Osteocyte (in vitro differentiated cells): ENCODE results near the gene CYREN. TPM values are rescaled to one million over a fixed set of nuclear protein-coding genes. Genes with fewer than 3 reads are reported as not detected.

ENCODE experiments used
- DNase-seq: peaks from one replicate; pipeline ENCODE4 v3.0.0; 2021; ENCODE audit warnings: mixed read lengths; ENCODE audit not compliant: unreplicated experiment; ENCODE audit errors: extremely low spot score
- H3K27ac Mint-ChIP-seq: one replicate; pipeline ENCODE4 v1.8.0; 2021; ENCODE audit warnings: mild to moderate bottlenecking, mixed read lengths; ENCODE audit not compliant: unreplicated experiment
- H3K27me3 Mint-ChIP-seq: one replicate; pipeline ENCODE4 v1.8.0; 2021; ENCODE audit warnings: mixed read lengths; ENCODE audit not compliant: unreplicated experiment
- H3K36me3 Mint-ChIP-seq: one replicate; pipeline ENCODE4 v1.8.0; 2021; ENCODE audit warnings: mixed read lengths; ENCODE audit not compliant: unreplicated experiment
- H3K4me1 Mint-ChIP-seq: one replicate; pipeline ENCODE4 v1.8.0; 2021; ENCODE audit warnings: mixed read lengths; ENCODE audit not compliant: unreplicated experiment
- H3K4me3 Mint-ChIP-seq: one replicate; pipeline ENCODE4 v1.8.0; 2021; ENCODE audit warnings: mild to moderate bottlenecking, moderate library complexity, mixed read lengths; ENCODE audit not compliant: unreplicated experiment
- H3K9me3 Mint-ChIP-seq: one replicate; pipeline ENCODE4 v1.8.0; 2021; ENCODE audit warnings: mixed read lengths; ENCODE audit not compliant: unreplicated experiment
- CTCF ChIP-seq: fragments of 200-600 bp; sonication (generic); IDR thresholded peaks from 2 replicates; pipeline ENCODE4 v1.5.0; 2021; ENCODE audit warnings: antibody characterized with exemption, mild to moderate bottlenecking, moderate library complexity
- total RNA-seq: library from RNA; stranded (reverse); gene quantifications from 2 replicates; pipeline ENCODE4 v1.2.1, GENCODE V29; 2021

Gene CYREN
- total RNA-seq, 1 donor from 2014 or later, result 38.6 TPM

- H3K36me3 Mint-ChIP-seq, result peaks cover 32% of the 10 kb centered on the region
- no peak for TF ChIP-seq CTCF
- DNase-seq, result no peak
- H3K27me3 Mint-ChIP-seq, result no peaks in the 10 kb centered on the region
- H3K4me3 Mint-ChIP-seq, result no peak overlapping the region
- no peaks in the 10 kb centered on the region for H3K9me3 Mint-ChIP-seq
- no peak overlapping the region for H3K27ac Mint-ChIP-seq
- peaks cover 2% of the 10 kb centered on the region for H3K4me1 Mint-ChIP-seq
Measured at GRCh38 chr7:135204341-135204749, 33.8 kb upstream of the CYREN start.

- Mint-ChIP-seq H3K36me3 (peaks cover 43% of the 10 kb centered on the region), H3K9me3 (no peaks in the 10 kb centered on the region), H3K27me3 (no peaks in the 10 kb centered on the region), H3K4me1 (no peaks in the 10 kb centered on the region), H3K4me3 (no peak overlapping the region), H3K27ac (no peak overlapping the region)
- no peak for DNase-seq
- no peak for TF ChIP-seq CTCF
Measured at GRCh38 chr7:135201350-135201749, 30.8 kb upstream of the CYREN start.

- no peaks in the 10 kb centered on the region for H3K9me3 Mint-ChIP-seq
- peaks cover 44% of the 10 kb centered on the region for H3K36me3 Mint-ChIP-seq
- H3K4me1 Mint-ChIP-seq, result no peaks in the 10 kb centered on the region
- TF ChIP-seq CTCF, result no peak
- DNase-seq, result no peak
- no peak overlapping the region for H3K27ac Mint-ChIP-seq
- no peaks in the 10 kb centered on the region for H3K27me3 Mint-ChIP-seq
- H3K4me3 Mint-ChIP-seq, result no peak overlapping the region
Measured at GRCh38 chr7:135200821-135201331, 30.4 kb upstream of the CYREN start.

- no peak for DNase-seq
- H3K27ac Mint-ChIP-seq, result no peak overlapping the region
- H3K36me3 Mint-ChIP-seq, result peaks cover 48% of the 10 kb centered on the region
- no peaks in the 10 kb centered on the region for H3K27me3 Mint-ChIP-seq
- peaks cover 3% of the 10 kb centered on the region for H3K4me1 Mint-ChIP-seq
- TF ChIP-seq CTCF, result no peak
- H3K4me3 Mint-ChIP-seq, result no peak overlapping the region
- H3K9me3 Mint-ChIP-seq, result no peaks in the 10 kb centered on the region
Measured at GRCh38 chr7:135199439-135199838, 28.9 kb upstream of the CYREN start.

GRCh38 chr7:135197906-135198655 is 27.6 kb upstream of the CYREN start:
- no peak overlapping the region for H3K4me3 Mint-ChIP-seq
- no peaks in the 10 kb centered on the region for H3K27me3 Mint-ChIP-seq
- no peak overlapping the region for H3K27ac Mint-ChIP-seq
- H3K36me3 Mint-ChIP-seq, result peaks cover 48% of the 10 kb centered on the region
- peaks cover 11% of the 10 kb centered on the region for H3K4me1 Mint-ChIP-seq
- no peak for TF ChIP-seq CTCF
- no peaks in the 10 kb centered on the region for H3K9me3 Mint-ChIP-seq
- DNase-seq, result no peak
